OCI-M2 (cell line): ENCODE data around the gene SYNC.
"Not testable (repeated sequence)": the region's sequence is repeated elsewhere in the genome, so short reads cannot be mapped to it uniquely, and the experiment has no call there.

Experiments used
- DNase-seq: peaks from one replicate; lab custom pipeline; 2025; ENCODE audit not compliant: unreplicated experiment; lab: John Stamatoyannopoulos, UW

The SYNC gene

GRCh38 chr1:32647308-32648134 lies 55.0 kb downstream of the SYNC start:
- DNase-seq, result no peak

GRCh38 chr1:32644426-32644825 lies 58.1 kb downstream of the SYNC start:
- no peak for DNase-seq

GRCh38 chr1:32642292-32642827 lies 60.2 kb downstream of the SYNC start:
- not testable (repeated sequence) for DNase-seq

GRCh38 chr1:32639489-32640075 lies 63.0 kb downstream of the SYNC start:
- DNase-seq, result no peak

GRCh38 chr1:32636914-32637645 lies 65.5 kb downstream of the SYNC start:
- no peak for DNase-seq

GRCh38 chr1:32635508-32636277 lies 66.9 kb downstream of the SYNC start:
- no peak for DNase-seq

GRCh38 chr1:32632829-32633228 lies 69.7 kb downstream of the SYNC start:
- DNase-seq, result no peak

GRCh38 chr1:32630173-32630572 lies 72.4 kb downstream of the SYNC start:
- not testable (repeated sequence) for DNase-seq
